GM12878 (cell line): ENCODE results near the gene CADM2.

Source experiments
- BCL3 ChIP-seq: IDR thresholded peaks from 2 replicates; pipeline ENCODE4 v1.6.1; 2011; ENCODE audit warnings: borderline replicate concordance, low read depth, mild to moderate bottlenecking, moderate library complexity, low read length; ENCODE audit not compliant: insufficient read depth, poor library complexity, severe bottlenecking
- BMI1 ChIP-seq: fragments of 450-650 bp; IDR thresholded peaks from 2 replicates; pipeline ENCODE4 v1.6.1; 2016; ENCODE audit warnings: mild to moderate bottlenecking, moderate library complexity, borderline replicate concordance
- CTCF ChIP-seq, 3 experiments: IDR thresholded peaks in 2 of 3; conservative IDR thresholded peaks in 1 of 3; 2 replicates each; pipeline ENCODE4 v1.5.1; 2011; ENCODE audit warnings: low read depth in 3 of 3, low read length in 3 of 3, mild to moderate bottlenecking in 3 of 3, control low read depth in 2 of 3, moderate library complexity in 2 of 3, inconsistent platforms in 1 of 3, mixed read lengths in 1 of 3; ENCODE audit not compliant: control insufficient read depth in 2 of 3, insufficient read depth in 1 of 3; ENCODE audit errors: extremely low read depth in 1 of 3
- EZH2 ChIP-seq: IDR thresholded peaks from 2 replicates; pipeline ENCODE4 v1.6.1; 2012; ENCODE audit warnings: low read depth, mild to moderate bottlenecking, control low read depth, inconsistent platforms, low read length, borderline replicate concordance; ENCODE audit not compliant: control insufficient read depth
- FOXK2 ChIP-seq: fragments of 450-650 bp; IDR thresholded peaks from 2 replicates; pipeline ENCODE4 v1.6.1; 2017; ENCODE audit warnings: mild to moderate bottlenecking, moderate library complexity
- JUND ChIP-seq: IDR thresholded peaks from 2 replicates; pipeline ENCODE4 v1.6.1; 2012; ENCODE audit warnings: low read depth, mild to moderate bottlenecking, low read length, improper control_type of control experiment, moderate library complexity
- POLR2A ChIP-seq: IDR thresholded peaks from 2 replicates; pipeline ENCODE4 v1.6.1; 2011; ENCODE audit warnings: low read depth, mild to moderate bottlenecking, low read length
- REST ChIP-seq: IDR thresholded peaks from 2 replicates; pipeline ENCODE4 v1.6.1; 2012; ENCODE audit warnings: mild to moderate bottlenecking, low read depth, low read length
- SKIL ChIP-seq: fragments of 450-650 bp; IDR thresholded peaks from 2 replicates; pipeline ENCODE4 v1.6.1; 2017; ENCODE audit warnings: mild to moderate bottlenecking, low read depth, inconsistent platforms; ENCODE audit not compliant: poor library complexity, severe bottlenecking
- STAT3 ChIP-seq: IDR thresholded peaks from 2 replicates; pipeline ENCODE4 v1.6.1; 2011; ENCODE audit warnings: low read depth, low read length, improper control_type of control experiment
- SUZ12 ChIP-seq: fragments of 200-600 bp; sonication (generic); IDR thresholded peaks from one replicate; pipeline ENCODE4 v1.6.1; 2018; ENCODE audit warnings: antibody characterized with exemption, mild to moderate bottlenecking; ENCODE audit not compliant: unreplicated experiment
- ZNF687 ChIP-seq: fragments of 450-650 bp; IDR thresholded peaks from 2 replicates; pipeline ENCODE4 v1.6.1; 2017; ENCODE audit warnings: mild to moderate bottlenecking, moderate library complexity

GRCh38 chr3:85524104-85524503 is 565.3 kb downstream of the CADM2 start:
- TF ChIP-seq CTCF (IDR thresholded peaks at IDR 0.05 in 2 of 3, conservative IDR thresholded peaks at IDR 0.05 in 1 of 3; ENCODE audit: control insufficient read depth in 2 of 3, extremely low read depth in 1 of 3, insufficient read depth in 1 of 3, low read depth in 3 of 3, low read length in 3 of 3) (no peak), JUND (no peak), BCL3 (no peak), FOXK2 (no peak), SUZ12 (no peak), POLR2A (no peak), ZNF687 (no peak), EZH2 (no peak), REST (no peak), BMI1 (no peak), STAT3 (no peak), SKIL (no peak)
